ENCODE data around the gene ARFGAP1.
"Not testable (repeated sequence)": the region's sequence is repeated elsewhere in the genome, so short reads cannot be mapped to it uniquely, and the experiment has no call there.

ARFGAP1 gene

GRCh38 chr20:63241272-63241671 lies 31.3 kb upstream of the ARFGAP1 start:
- no peak for DNase-seq

- no peak for DNase-seq
These were observed 29.9 kb upstream of the ARFGAP1 start for GRCh38 chr20:63242736-63243135.

DNA sequence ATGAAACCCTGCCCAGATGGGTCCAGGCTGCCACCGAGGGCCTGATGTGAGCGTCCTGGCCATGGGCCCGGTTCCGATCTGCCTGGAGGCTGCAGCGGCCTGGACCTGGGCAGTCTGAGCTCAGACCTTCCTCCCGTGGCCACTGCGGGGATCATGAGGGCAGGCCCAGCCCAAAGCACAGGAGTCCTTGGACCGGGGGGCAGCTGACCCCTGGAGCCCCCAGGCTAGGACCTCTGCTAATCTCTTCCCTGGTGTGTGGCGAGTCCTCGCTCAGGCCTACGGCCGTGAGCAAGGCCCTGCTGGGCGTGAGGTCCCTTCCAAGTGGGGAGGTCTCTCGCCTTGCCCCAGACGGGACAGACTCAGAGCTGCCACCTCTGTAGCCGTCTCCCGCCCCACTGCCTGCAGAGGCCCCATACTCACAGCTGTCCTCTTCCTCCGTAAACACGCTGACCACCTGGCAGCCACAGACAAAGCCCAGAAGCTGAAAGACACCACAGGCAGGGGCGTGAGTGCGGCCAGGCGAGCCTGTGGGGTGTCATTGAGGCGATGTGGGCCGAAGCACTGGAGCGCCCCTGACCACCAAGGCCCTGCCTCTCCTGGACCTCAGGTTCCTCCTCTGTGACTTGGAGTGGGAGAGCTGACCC lies 28.9 kb upstream of the ARFGAP1 start:
- no peak for DNase-seq

DNA sequence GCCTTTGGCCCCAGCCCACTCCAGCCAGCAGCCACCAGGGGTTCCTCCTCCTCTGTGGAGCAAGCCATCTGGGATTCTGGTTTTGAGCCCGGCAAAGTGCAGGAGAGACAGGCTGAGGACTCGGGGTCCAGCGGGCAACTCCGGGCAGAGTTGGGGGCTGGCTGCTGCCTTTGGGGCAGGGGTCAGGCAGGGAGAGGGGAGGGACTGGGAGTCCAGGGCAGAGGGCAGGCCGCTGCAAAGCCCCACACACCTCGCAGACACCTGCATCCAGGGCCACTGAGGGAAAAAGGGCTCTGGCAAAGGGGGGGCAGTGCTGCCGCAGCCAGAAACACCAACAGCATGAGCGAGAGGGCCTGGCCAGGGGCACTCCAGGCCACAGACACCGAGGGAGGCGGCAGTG lies 28.1 kb upstream of the ARFGAP1 start:
- DNase-seq, result no peak

DNA sequence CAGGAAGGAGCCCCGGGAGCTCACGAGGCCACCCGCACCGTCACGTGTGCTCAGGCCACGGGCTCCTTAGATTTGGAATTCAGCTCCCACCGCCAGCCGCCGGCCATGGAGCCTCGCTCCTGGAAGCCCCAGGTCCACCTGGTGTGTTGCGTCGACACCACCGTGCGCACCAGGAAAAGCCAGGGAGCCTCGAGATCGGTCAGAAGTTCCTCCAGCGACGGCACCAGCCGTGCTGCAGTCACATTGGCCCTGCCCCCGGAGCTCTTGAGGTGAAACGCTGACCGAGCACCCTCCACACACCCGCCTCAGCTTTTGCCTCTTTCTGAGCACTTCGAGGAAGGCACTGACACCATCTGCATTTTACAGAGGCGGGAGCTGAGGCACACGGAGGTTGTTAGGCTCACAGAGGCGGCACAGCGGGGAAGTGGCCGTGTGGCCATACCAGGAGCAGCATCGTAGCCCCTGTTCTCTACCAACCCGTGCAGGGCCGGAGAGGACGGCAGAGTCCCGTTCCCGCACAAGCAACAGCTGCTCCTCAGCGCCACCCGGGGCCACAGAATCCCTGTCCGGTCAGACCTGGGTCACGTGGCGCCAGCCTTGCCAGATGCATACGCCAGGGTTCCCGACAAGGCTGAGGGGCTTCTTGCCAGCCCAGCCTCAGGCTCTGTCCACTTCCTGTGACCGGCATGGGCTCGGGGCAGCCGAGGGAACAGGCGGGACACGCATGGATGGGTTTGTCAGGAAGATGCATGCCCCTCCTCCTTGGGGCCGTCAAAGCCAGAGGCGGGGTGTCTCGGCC lies 25.9 kb upstream of the ARFGAP1 start:
- no peak for DNase-seq

GRCh38 chr20:63247671-63248228 lies 24.9 kb upstream of the ARFGAP1 start:
- no peak for DNase-seq

- DNase-seq, result no peak
These were observed 23.6 kb upstream of the ARFGAP1 start for GRCh38 chr20:63248835-63249591.

DNA sequence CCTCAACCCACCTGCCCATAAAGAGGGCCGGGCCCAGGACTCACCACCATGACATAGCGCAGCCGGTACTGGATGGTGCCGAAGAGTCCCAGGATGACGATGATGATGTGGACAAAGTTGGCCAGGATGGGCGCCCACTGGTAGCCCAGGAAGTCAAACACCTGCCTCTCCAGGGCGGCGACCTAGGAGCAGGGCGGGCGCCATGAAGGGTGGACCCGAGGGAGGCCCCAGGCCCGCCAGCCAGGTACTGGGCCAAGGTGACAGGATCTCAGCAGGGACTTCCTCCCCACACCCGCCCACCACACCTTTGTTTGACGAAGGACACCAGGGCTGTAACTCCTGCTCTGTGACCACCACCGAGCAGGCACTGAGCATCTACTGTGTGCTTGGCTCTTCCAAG lies 22.7 kb upstream of the ARFGAP1 start:
- DNase-seq, result no peak

DNA sequence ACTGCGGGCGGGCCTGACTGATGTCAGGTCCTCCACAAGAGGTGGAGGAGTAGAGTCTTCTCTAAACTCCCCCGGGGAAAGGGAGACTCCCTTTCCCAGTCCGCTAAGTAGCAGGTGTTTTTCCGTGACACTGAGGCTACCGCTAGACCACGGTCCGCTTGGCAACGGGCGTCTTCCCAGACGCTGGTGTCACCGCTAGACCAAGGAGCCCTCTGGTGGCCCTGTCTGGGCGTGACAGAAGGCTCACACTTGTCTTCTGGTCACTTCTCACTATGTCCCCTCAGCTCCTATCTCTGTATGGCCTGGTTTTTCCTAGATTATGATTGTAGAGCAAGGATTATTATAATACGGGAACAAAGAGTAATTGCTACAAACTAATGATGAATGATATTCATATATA lies 21.3 kb upstream of the ARFGAP1 start:
- not testable (repeated sequence) for DNase-seq

DNA sequence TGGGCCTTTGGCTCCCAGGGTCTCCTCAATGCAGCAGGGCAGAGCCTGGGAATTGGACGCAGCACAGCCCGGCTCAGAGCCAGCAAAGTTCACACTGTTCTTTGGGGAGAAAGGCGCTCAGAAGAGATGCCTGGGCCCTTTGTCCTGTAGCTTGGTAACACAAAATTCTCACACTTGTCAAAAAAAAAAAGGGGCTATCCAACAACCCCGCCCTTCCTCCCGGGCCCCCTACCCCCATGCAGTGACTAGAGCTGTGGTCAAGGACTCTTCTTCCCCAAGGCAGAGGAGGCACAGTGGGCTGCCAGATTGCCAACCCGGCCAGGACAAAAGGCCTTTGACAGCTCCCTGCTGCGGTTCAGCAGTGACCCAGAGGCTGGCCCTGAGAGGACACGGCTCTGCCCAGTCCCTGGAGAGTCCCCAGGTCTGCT lies 20.3 kb upstream of the ARFGAP1 start:
- DNase-seq, result no peak

- no peak for DNase-seq
These were observed 19.6 kb upstream of the ARFGAP1 start for GRCh38 chr20:63253065-63253437.

- DNase-seq, result no peak
These were observed 19.0 kb upstream of the ARFGAP1 start for GRCh38 chr20:63253438-63254231.

- DNase-seq, result no peak
These were observed 18.4 kb upstream of the ARFGAP1 start, which contains the start of gene NKAIN4 for GRCh38 chr20:63254232-63254605. NKAIN4 (minus strand) TSS chr20:63254463; CDS start chr20:63254450, 13 bp downstream.

DNA sequence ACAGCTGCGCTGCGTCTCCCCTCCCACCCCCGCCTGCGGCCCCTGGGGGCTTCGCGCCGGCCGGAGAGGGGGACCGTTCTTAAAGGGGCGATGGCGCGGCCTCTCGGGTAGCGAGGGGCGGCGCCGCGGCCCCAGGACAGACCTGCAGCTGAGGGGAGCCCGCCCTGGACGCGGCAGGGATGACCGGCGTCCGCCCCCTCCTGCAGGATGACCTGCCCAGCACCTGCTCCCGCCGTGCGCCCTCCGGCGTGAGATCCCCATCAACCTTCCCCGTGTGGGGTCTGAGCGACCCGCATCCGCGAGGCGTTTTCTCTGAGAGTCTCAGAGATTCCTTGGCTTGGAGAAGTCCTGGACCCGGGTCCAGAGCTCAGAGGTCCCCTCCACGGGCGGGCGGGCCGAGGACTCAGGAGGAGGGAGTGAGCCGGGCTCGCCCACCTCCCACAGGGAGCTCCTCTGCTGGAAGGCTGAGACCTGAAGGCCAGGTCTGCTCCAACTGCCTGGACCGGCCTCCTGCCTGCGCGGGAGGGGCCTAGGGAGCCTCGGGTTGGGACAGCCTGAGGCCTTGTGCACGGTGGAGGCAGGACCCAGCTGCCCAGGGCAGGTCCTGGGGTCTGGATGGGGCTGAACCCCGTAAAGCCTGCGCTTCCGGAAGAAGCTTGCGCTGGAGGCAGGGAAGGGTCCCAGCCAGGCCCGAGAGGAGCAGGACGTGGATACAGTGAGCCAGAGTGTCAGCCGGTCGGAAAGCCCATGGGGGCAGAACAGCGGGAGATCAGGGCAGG lies 17.8 kb upstream of the ARFGAP1 start:
- DNase-seq, result no peak

DNA sequence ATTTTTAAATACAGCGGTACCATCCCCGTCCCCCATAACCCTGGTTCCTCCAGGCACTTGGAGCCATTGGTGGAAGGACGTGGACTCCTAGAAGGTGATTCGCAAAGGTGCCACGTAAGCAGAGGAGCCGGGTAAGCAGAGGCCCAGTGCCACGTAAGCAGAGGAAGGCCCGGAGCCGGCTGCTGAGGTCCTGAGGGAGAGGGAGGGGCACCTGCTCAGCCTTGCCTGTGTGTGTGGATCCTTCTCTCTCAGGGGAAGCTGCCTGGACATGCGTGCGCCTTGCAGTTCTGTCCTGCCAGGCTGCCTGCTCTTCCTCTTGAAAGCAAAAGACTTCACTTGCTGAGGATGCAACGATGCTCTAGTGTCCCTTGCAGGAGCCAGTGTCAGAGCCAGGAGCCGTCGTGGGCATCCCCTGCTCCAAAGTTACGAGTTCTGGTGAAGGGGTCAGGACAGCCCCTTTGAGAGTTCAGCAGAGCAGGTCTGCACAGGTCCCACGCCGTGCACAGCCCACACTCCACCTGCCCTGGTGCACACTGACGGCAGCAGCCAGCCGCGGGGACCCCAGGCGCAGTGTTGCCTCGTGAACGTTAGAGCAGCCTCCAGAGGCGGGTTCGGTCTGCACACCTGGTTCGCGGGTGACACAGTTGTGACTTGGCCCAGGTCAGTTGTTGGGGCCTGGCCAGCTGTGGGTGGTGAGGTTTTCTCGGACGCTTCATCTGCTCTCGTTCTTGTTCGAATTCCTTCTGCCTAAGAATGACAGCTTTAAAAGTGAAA lies 16.5 kb upstream of the ARFGAP1 start:
- DNase-seq, result no peak

GRCh38 chr20:63256954-63257353 lies 15.7 kb upstream of the ARFGAP1 start:
- DNase-seq, result no peak

DNA sequence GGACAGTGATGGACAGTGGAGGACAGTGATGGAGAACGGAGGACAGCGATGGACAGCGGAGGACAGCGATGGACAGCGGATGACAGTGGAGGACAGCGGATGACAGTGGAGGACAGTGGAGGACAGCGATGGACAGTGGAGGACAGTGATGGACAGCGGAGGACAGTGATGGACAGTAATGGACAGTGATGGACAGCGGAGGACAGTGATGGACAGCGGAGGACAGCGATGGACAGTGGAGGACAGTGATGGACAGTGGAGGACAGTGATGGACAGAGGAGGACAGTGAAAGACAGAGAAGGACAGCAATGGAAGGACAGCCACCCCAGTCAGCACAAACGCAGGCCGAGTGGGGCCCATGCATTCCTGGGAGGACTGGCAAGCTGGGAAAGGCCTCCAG lies 15.0 kb upstream of the ARFGAP1 start:
- DNase-seq, result no peak

- no peak for DNase-seq
These were observed 13.8 kb upstream of the ARFGAP1 start for GRCh38 chr20:63258781-63259180.

GRCh38 chr20:63259734-63260460 lies 12.7 kb upstream of the ARFGAP1 start:
- DNase-seq, result no peak

GRCh38 chr20:63260521-63260920 lies 12.1 kb upstream of the ARFGAP1 start:
- no peak for DNase-seq

All from activated CD8-positive, alpha-beta memory T cell treated with anti-CD3 and anti-CD28 coated beads, Interleukin-2, amount 50 U/mL, for 4 hours (primary cell).